ENCODE results near the gene FCN3. TPM values are rescaled to one million over a fixed set of nuclear protein-coding genes. Genes with fewer than 3 reads are reported as not detected.
A peak's percentile ranks its signal among the peaks of the same experiment; 100 is the strongest.
"Not testable (repeated sequence)": the region's sequence is repeated elsewhere in the genome, so short reads cannot be mapped to it uniquely, and the experiment has no call there.

FCN3 gene
- total RNA-seq, 2 experiments from 2014 or later: not detected

GRCh38 chr1:27392096-27392777 is 17.6 kb upstream of the FCN3 start, which contains the start of gene GPR3:
Gene GPR3 (plus strand): TSS chr1:27392622. CDS start chr1:27393799, 1,177 bp downstream.
- peak within 1 kb of the TSS; percentile 92 for H3K27ac Mint-ChIP-seq
- H3K9me3 Mint-ChIP-seq (ENCODE audit: low read depth): no peaks in the 10 kb centered on the region
- peaks cover 14% of the 10 kb centered on the region for H3K4me1 Mint-ChIP-seq
- H3K27me3 Mint-ChIP-seq: no peaks in the 10 kb centered on the region
- ChIA-PET CTCF (interaction anchor here (0.6 to 12.0 kb wide), 12 partner anchors 26 to 296 kb away, joined by 3 to 178 read pairs (median 3); partner anchors contain the start of gene MAP3K6), POLR2A (interaction anchor here (0.6 to 1.6 kb wide), 3 partner anchors 36 to 91 kb away, joined by 3 to 4 read pairs (median 3); no protein-coding TSS in a partner anchor)
- DNase-seq: peak; percentile 97
- H3K36me3 Mint-ChIP-seq (ENCODE audit: low read depth): no peaks in the 10 kb centered on the region
- ATAC-seq: peak; percentile 91
- H3K4me3 Mint-ChIP-seq: peak within 1 kb of the TSS; percentile 70
- intact Hi-C loops (cut with DNase I, micrococcal nuclease): loop anchor here (1.0 to 2.0 kb wide), 12 partner anchors 27 to 347 kb away; partner anchors contain the start of genes AHDC1 (in 1 of the 2), FAM76A (in 1 of the 2), TMEM222 (in 1 of the 2) and WASF2 (in 1 of the 2)

GRCh38 chr1:27391511-27392095 is 17.0 kb upstream of the FCN3 start:
- CTCF ChIA-PET: interaction anchor here (0.6 to 12.0 kb wide), 20 partner anchors 10 to 297 kb away, joined by 3 to 178 read pairs (median 3); partner anchors contain the start of gene MAP3K6

GRCh38 chr1:27388337-27389005 is 13.8 kb upstream of the FCN3 start:
- ATAC-seq: no peak
- POLR2A ChIA-PET: no interaction called here
- H3K27ac Mint-ChIP-seq: peak overlapping the region; percentile 5
- H3K4me1 Mint-ChIP-seq: peaks cover 12% of the 10 kb centered on the region
- no peaks in the 10 kb centered on the region for H3K9me3 Mint-ChIP-seq (ENCODE audit: low read depth)
- H3K36me3 Mint-ChIP-seq (ENCODE audit: low read depth): no peaks in the 10 kb centered on the region
- peak; percentile 87 for DNase-seq
- intact Hi-C loops (cut with DNase I, micrococcal nuclease): loop anchor here (1.0 to 2.0 kb wide), 7 partner anchors 31 to 286 kb away; no protein-coding TSS in a partner anchor
- H3K4me3 Mint-ChIP-seq: peak overlapping the region; percentile 12
- CTCF ChIA-PET: interaction anchor here (0.7 to 12.0 kb wide), 13 partner anchors 9 to 218 kb away, joined by 3 to 178 read pairs (median 5); partner anchors contain the start of genes MAP3K6 and SYTL1
- no peaks in the 10 kb centered on the region for H3K27me3 Mint-ChIP-seq

More at GRCh38 chr1:27391511-27392095, 17.0 kb upstream of the FCN3 start:
- no peak for ATAC-seq
- intact Hi-C loops (cut with DNase I, micrococcal nuclease): loop anchor here (1.0 to 2.0 kb wide), 12 partner anchors 26 to 347 kb away; partner anchors contain the start of genes AHDC1 (in 1 of the 2), FAM76A (in 1 of the 2), TMEM222 (in 1 of the 2) and WASF2 (in 1 of the 2)
- Mint-ChIP-seq H3K36me3 (ENCODE audit: low read depth) (no peaks in the 10 kb centered on the region), H3K27me3 (no peaks in the 10 kb centered on the region), H3K9me3 (ENCODE audit: low read depth) (no peaks in the 10 kb centered on the region), H3K27ac (peak overlapping the region; percentile 92), H3K4me3 (peak overlapping the region; percentile 70), H3K4me1 (peaks cover 14% of the 10 kb centered on the region)
- DNase-seq: peak; percentile 59
- POLR2A ChIA-PET: interaction anchor here (0.6 to 1.6 kb wide), 4 partner anchors 26 to 91 kb away, joined by 3 to 4 read pairs (median 3); no protein-coding TSS in a partner anchor

GRCh38 chr1:27384797-27385196 is 10.2 kb upstream of the FCN3 start:
- H3K36me3 Mint-ChIP-seq (ENCODE audit: low read depth); DNase-seq; ATAC-seq; H3K4me3 Mint-ChIP-seq; POLR2A ChIA-PET; H3K4me1 Mint-ChIP-seq; H3K9me3 Mint-ChIP-seq (ENCODE audit: low read depth); H3K27ac Mint-ChIP-seq; H3K27me3 Mint-ChIP-seq; intact Hi-C loops (cut with DNase I, micrococcal nuclease): not testable (repeated sequence)
- CTCF ChIA-PET: interaction anchor here (0.8 to 12.0 kb wide), 5 partner anchors 13 to 285 kb away, joined by 3 to 178 read pairs (median 4); no protein-coding TSS in a partner anchor

GRCh38 chr1:27383661-27384060 is 9.0 kb upstream of the FCN3 start:
- H3K4me1 Mint-ChIP-seq: no peaks in the 10 kb centered on the region
- no peaks in the 10 kb centered on the region for H3K36me3 Mint-ChIP-seq (ENCODE audit: low read depth)
- DNase-seq (no peak), ATAC-seq (no peak)
- no peak overlapping the region for H3K4me3 Mint-ChIP-seq
- no peaks in the 10 kb centered on the region for H3K9me3 Mint-ChIP-seq (ENCODE audit: low read depth)
- ChIA-PET CTCF (interaction anchor here (0.7 to 12.0 kb wide), 5 partner anchors 26 to 309 kb away, joined by 3 to 178 read pairs (median 3); no protein-coding TSS in a partner anchor), POLR2A (no interaction called here)
- no peaks in the 10 kb centered on the region for H3K27me3 Mint-ChIP-seq
- intact Hi-C loops (cut with DNase I, micrococcal nuclease): loop anchor here in 1 of 2 experiments (1.0 kb wide), 1 partner anchor 18 kb away; no protein-coding TSS in a partner anchor
- no peak overlapping the region for H3K27ac Mint-ChIP-seq

GRCh38 chr1:27383039-27383605 is 8.5 kb upstream of the FCN3 start, which contains the start of gene CD164L2:
Gene CD164L2 (minus strand): TSS chr1:27383333. CDS start chr1:27383239, 94 bp downstream.
- no peaks in the 10 kb centered on the region for H3K9me3 Mint-ChIP-seq (ENCODE audit: low read depth)
- no peaks in the 10 kb centered on the region for H3K4me1 Mint-ChIP-seq
- H3K36me3 Mint-ChIP-seq (ENCODE audit: low read depth): no peaks in the 10 kb centered on the region
- ATAC-seq (peak; percentile 79), DNase-seq (peak; percentile 70)
- CTCF ChIA-PET: interaction anchor here (0.7 to 12.0 kb wide), 7 partner anchors 12 to 573 kb away, joined by 3 to 178 read pairs (median 4); no protein-coding TSS in a partner anchor
- no peak within 1 kb of the TSS for H3K27ac Mint-ChIP-seq
- intact Hi-C loops (cut with DNase I, micrococcal nuclease): loop anchor here in 1 of 2 experiments (1.0 kb wide), 1 partner anchor 18 kb away; no protein-coding TSS in a partner anchor
- no peaks in the 10 kb centered on the region for H3K27me3 Mint-ChIP-seq
- POLR2A ChIA-PET: no interaction called here
- no peak within 1 kb of the TSS for H3K4me3 Mint-ChIP-seq

GRCh38 chr1:27381969-27382762 is 7.5 kb upstream of the FCN3 start:
- Mint-ChIP-seq H3K4me3 (no peak overlapping the region), H3K9me3 (ENCODE audit: low read depth) (no peaks in the 10 kb centered on the region), H3K27ac (no peak overlapping the region), H3K36me3 (ENCODE audit: low read depth) (no peaks in the 10 kb centered on the region), H3K4me1 (no peaks in the 10 kb centered on the region), H3K27me3 (no peaks in the 10 kb centered on the region)
- CTCF ChIA-PET: interaction anchor here (0.6 to 12.0 kb wide), 9 partner anchors 10 to 574 kb away, joined by 3 to 178 read pairs (median 4); partner anchors contain the start of gene MAP3K6
- intact Hi-C loops (cut with DNase I, micrococcal nuclease): no loop called here
- POLR2A ChIA-PET: no interaction called here
- no peak for ATAC-seq
- no peak for DNase-seq

- CTCF ChIA-PET: interaction anchor here (0.6 to 12.0 kb wide), 6 partner anchors 14 to 388 kb away, joined by 3 to 178 read pairs (median 12); partner anchors contain the start of gene MAP3K6
- no peaks in the 10 kb centered on the region for H3K27me3 Mint-ChIP-seq
These were observed 6.4 kb upstream of the FCN3 start for GRCh38 chr1:27380766-27381733.

GRCh38 chr1:27380224-27380623 is 5.6 kb upstream of the FCN3 start:
- H3K4me1 Mint-ChIP-seq: no peaks in the 10 kb centered on the region
- intact Hi-C loops (cut with DNase I, micrococcal nuclease): no loop called here
- POLR2A ChIA-PET: no interaction called here
- no peak for ATAC-seq
- DNase-seq: no peak
- H3K9me3 Mint-ChIP-seq (ENCODE audit: low read depth): no peaks in the 10 kb centered on the region
- H3K27me3 Mint-ChIP-seq: no peaks in the 10 kb centered on the region
- H3K36me3 Mint-ChIP-seq (ENCODE audit: low read depth): no peaks in the 10 kb centered on the region
- no peak overlapping the region for H3K27ac Mint-ChIP-seq
- no peak overlapping the region for H3K4me3 Mint-ChIP-seq
- CTCF ChIA-PET: interaction anchor here (0.9 to 5.2 kb wide), 2 partner anchors 22 to 48 kb away, joined by 3 to 19 read pairs; no protein-coding TSS in a partner anchor

More at GRCh38 chr1:27380766-27381733, 6.4 kb upstream of the FCN3 start:
- intact Hi-C loops (cut with DNase I, micrococcal nuclease): no loop called here
- Mint-ChIP-seq H3K4me3 (no peak overlapping the region), H3K9me3 (ENCODE audit: low read depth) (no peaks in the 10 kb centered on the region), H3K4me1 (no peaks in the 10 kb centered on the region), H3K27ac (no peak overlapping the region), H3K36me3 (ENCODE audit: low read depth) (no peaks in the 10 kb centered on the region)
- DNase-seq (no peak), ATAC-seq (no peak)
- POLR2A ChIA-PET: no interaction called here
